ENCODE results near the gene DACT3.

Gene DACT3

GRCh38 chr19:46613525-46613924, 47.5 kb downstream of the DACT3 start:
- Histone ChIP-seq H3K4ac (ENCODE audit: low read depth in 1 of 2, low read length in 2 of 2) (no peak overlapping the region), H3K4me3 (ENCODE audit: insufficient read depth in 1 of 2, low read depth in 1 of 2, low read length in 2 of 2) (no peak overlapping the region), H3K4me1 (ENCODE audit: control insufficient read depth, insufficient read depth, low read depth, low read length) (peaks cover 3% of the 10 kb centered on the region), H3K23ac (ENCODE audit: low read length in 2 of 2) (no peak overlapping the region), H2AK5ac (ENCODE audit: low read length, severe bottlenecking) (no peak overlapping the region), H2BK120ac (ENCODE audit: low read depth, low read length) (no peak overlapping the region), H3K9ac (ENCODE audit: low read length) (peak overlapping the region; percentile 24), H3K36me3 (ENCODE audit: control insufficient read depth in 1 of 2, insufficient read depth in 2 of 2, low read depth in 1 of 2, low read length in 2 of 2) (peaks cover 24 to 27% of the 10 kb centered on the region in 2 experiments), H2BK5ac (ENCODE audit: low read depth, low read length, poor library complexity, severe bottlenecking) (no peak overlapping the region), H3K27me3 (ENCODE audit: control insufficient read depth in 1 of 2, insufficient read depth in 1 of 2, low read length in 2 of 2) (no peaks in the 10 kb centered on the region), H3K9me3 (ENCODE audit: control insufficient read depth, low read length) (no peaks in the 10 kb centered on the region), H4K91ac (ENCODE audit: low read length) (no peak overlapping the region), H3K14ac (ENCODE audit: low read length in 2 of 2) (no peak overlapping the region), H3K18ac (ENCODE audit: low read depth in 1 of 2, low read length in 2 of 2) (no peak overlapping the region), H2BK15ac (ENCODE audit: low read depth, poor library complexity, severe bottlenecking) (peak overlapping the region; percentile 34), H2AFZ (ENCODE audit: low read depth, low read length) (no peak overlapping the region), H3K27ac (ENCODE audit: low read length, poor library complexity, severe bottlenecking) (no peak overlapping the region), H4K8ac (ENCODE audit: low read length) (no peak overlapping the region), H3K79me1 (replicated peaks; ENCODE audit: low read length, poor library complexity, severe bottlenecking) (peaks cover 9% of the 10 kb centered on the region), H3K4me2 (ENCODE audit: low read length, poor library complexity, severe bottlenecking) (no peak overlapping the region), H2BK12ac (ENCODE audit: low read length in 2 of 2) (no peak overlapping the region)
- WGBS, result 95% methylated on average over 22 of the region's 22 CpGs
- DNase-seq, result no peak

- Histone ChIP-seq H3K4ac (ENCODE audit: low read depth in 1 of 2, low read length in 2 of 2) (no peak overlapping the region), H3K9me3 (ENCODE audit: control insufficient read depth, low read length) (no peaks in the 10 kb centered on the region), H2BK120ac (ENCODE audit: low read depth, low read length) (no peak overlapping the region), H3K79me1 (replicated peaks; ENCODE audit: low read length, poor library complexity, severe bottlenecking) (peaks cover 25% of the 10 kb centered on the region), H2AFZ (ENCODE audit: low read depth, low read length) (no peak overlapping the region), H4K91ac (ENCODE audit: low read length) (no peak overlapping the region), H3K23ac (ENCODE audit: low read length in 2 of 2) (no peak overlapping the region), H2BK15ac (ENCODE audit: low read depth, poor library complexity, severe bottlenecking) (no peak overlapping the region), H3K4me3 (ENCODE audit: insufficient read depth in 1 of 2, low read depth in 1 of 2, low read length in 2 of 2) (no peak overlapping the region), H3K14ac (ENCODE audit: low read length in 2 of 2) (no peak overlapping the region), H3K9ac (ENCODE audit: low read length) (no peak overlapping the region), H2BK5ac (ENCODE audit: low read depth, low read length, poor library complexity, severe bottlenecking) (no peak overlapping the region), H3K27me3 (ENCODE audit: control insufficient read depth in 1 of 2, insufficient read depth in 1 of 2, low read length in 2 of 2) (no peaks in the 10 kb centered on the region), H2BK12ac (ENCODE audit: low read length in 2 of 2) (no peak overlapping the region), H3K4me2 (ENCODE audit: low read length, poor library complexity, severe bottlenecking) (no peak overlapping the region), H3K27ac (ENCODE audit: low read length, poor library complexity, severe bottlenecking) (no peak overlapping the region), H2AK5ac (ENCODE audit: low read length, severe bottlenecking) (no peak overlapping the region), H3K36me3 (ENCODE audit: control insufficient read depth in 1 of 2, insufficient read depth in 2 of 2, low read depth in 1 of 2, low read length in 2 of 2) (peaks cover 41 to 45% of the 10 kb centered on the region in 2 experiments), H3K18ac (ENCODE audit: low read depth in 1 of 2, low read length in 2 of 2) (no peak overlapping the region), H4K8ac (ENCODE audit: low read length) (no peak overlapping the region), H3K4me1 (ENCODE audit: control insufficient read depth, insufficient read depth, low read depth, low read length) (peaks cover 3% of the 10 kb centered on the region)
- WGBS, result 91% methylated on average over 6 of the region's 6 CpGs
- DNase-seq, result no peak
Observed at GRCh38 chr19:46611776-46612175, 49.2 kb downstream of the DACT3 start.

- H3K4me3 ChIP-seq (ENCODE audit: insufficient read depth in 1 of 2, low read depth in 1 of 2, low read length in 2 of 2), result no peak overlapping the region
- no peak overlapping the region for H3K14ac ChIP-seq (ENCODE audit: low read length in 2 of 2)
- H3K18ac ChIP-seq (ENCODE audit: low read depth in 1 of 2, low read length in 2 of 2), result no peak overlapping the region
- peaks cover 32% of the 10 kb centered on the region for H3K79me1 ChIP-seq (replicated peaks; ENCODE audit: low read length, poor library complexity, severe bottlenecking)
- no peak for DNase-seq
- no peak overlapping the region for H2BK12ac ChIP-seq (ENCODE audit: low read length in 2 of 2)
- peak overlapping the region in 1 of 2 experiments; percentile 34 for H3K23ac ChIP-seq (ENCODE audit: low read length in 2 of 2)
- no peak overlapping the region for H3K4me2 ChIP-seq (ENCODE audit: low read length, poor library complexity, severe bottlenecking)
- no peaks in the 10 kb centered on the region for H3K4me1 ChIP-seq (ENCODE audit: control insufficient read depth, insufficient read depth, low read depth, low read length)
- whole genome bisulfite sequencing, result 84% methylated on average over 15 of the region's 17 CpGs
- H4K91ac ChIP-seq (ENCODE audit: low read length), result no peak overlapping the region
- no peaks in the 10 kb centered on the region for H3K27me3 ChIP-seq (ENCODE audit: control insufficient read depth in 1 of 2, insufficient read depth in 1 of 2, low read length in 2 of 2)
- H2BK15ac ChIP-seq (ENCODE audit: low read depth, poor library complexity, severe bottlenecking), result no peak overlapping the region
- H2BK120ac ChIP-seq (ENCODE audit: low read depth, low read length), result no peak overlapping the region
- no peak overlapping the region for H2BK5ac ChIP-seq (ENCODE audit: low read depth, low read length, poor library complexity, severe bottlenecking)
- peak overlapping the region; percentile 27 for H4K8ac ChIP-seq (ENCODE audit: low read length)
- no peak overlapping the region for H3K9ac ChIP-seq (ENCODE audit: low read length)
- H3K36me3 ChIP-seq (ENCODE audit: control insufficient read depth in 1 of 2, insufficient read depth in 2 of 2, low read depth in 1 of 2, low read length in 2 of 2), result peaks cover 48 to 50% of the 10 kb centered on the region in 2 experiments
- no peak overlapping the region for H2AK5ac ChIP-seq (ENCODE audit: low read length, severe bottlenecking)
- no peaks in the 10 kb centered on the region for H3K9me3 ChIP-seq (ENCODE audit: control insufficient read depth, low read length)
- H3K27ac ChIP-seq (ENCODE audit: low read length, poor library complexity, severe bottlenecking), result no peak overlapping the region
- no peak overlapping the region for H2AFZ ChIP-seq (ENCODE audit: low read depth, low read length)
- H3K4ac ChIP-seq (ENCODE audit: low read depth in 1 of 2, low read length in 2 of 2), result no peak overlapping the region
Observed at GRCh38 chr19:46610851-46611770, 49.9 kb downstream of the DACT3 start.

- WGBS, result 100% methylated on average over 1 of the region's 5 CpGs
- no peak overlapping the region for H2BK12ac ChIP-seq (ENCODE audit: low read length in 2 of 2)
- DNase-seq, result no peak
- no peak overlapping the region for H3K4me3 ChIP-seq (ENCODE audit: insufficient read depth in 1 of 2, low read depth in 1 of 2, low read length in 2 of 2)
- H2BK15ac ChIP-seq (ENCODE audit: low read depth, poor library complexity, severe bottlenecking), result no peak overlapping the region
- H3K4me1 ChIP-seq (ENCODE audit: control insufficient read depth, insufficient read depth, low read depth, low read length), result no peaks in the 10 kb centered on the region
- H2AK5ac ChIP-seq (ENCODE audit: low read length, severe bottlenecking), result no peak overlapping the region
- no peak overlapping the region for H2BK5ac ChIP-seq (ENCODE audit: low read depth, low read length, poor library complexity, severe bottlenecking)
- no peak overlapping the region for H3K9ac ChIP-seq (ENCODE audit: low read length)
- H3K27ac ChIP-seq (ENCODE audit: low read length, poor library complexity, severe bottlenecking), result no peak overlapping the region
- no peak overlapping the region for H4K91ac ChIP-seq (ENCODE audit: low read length)
- H2AFZ ChIP-seq (ENCODE audit: low read depth, low read length), result no peak overlapping the region
- no peaks in the 10 kb centered on the region for H3K27me3 ChIP-seq (ENCODE audit: control insufficient read depth in 1 of 2, insufficient read depth in 1 of 2, low read length in 2 of 2)
- H3K14ac ChIP-seq (ENCODE audit: low read length in 2 of 2), result no peak overlapping the region
- no peak overlapping the region for H3K4me2 ChIP-seq (ENCODE audit: low read length, poor library complexity, severe bottlenecking)
- H2BK120ac ChIP-seq (ENCODE audit: low read depth, low read length), result no peak overlapping the region
- no peak overlapping the region for H4K8ac ChIP-seq (ENCODE audit: low read length)
- peaks cover 34% of the 10 kb centered on the region for H3K79me1 ChIP-seq (replicated peaks; ENCODE audit: low read length, poor library complexity, severe bottlenecking)
- no peak overlapping the region for H3K4ac ChIP-seq (ENCODE audit: low read depth in 1 of 2, low read length in 2 of 2)
- H3K23ac ChIP-seq (ENCODE audit: low read length in 2 of 2), result no peak overlapping the region
- H3K18ac ChIP-seq (ENCODE audit: low read depth in 1 of 2, low read length in 2 of 2), result no peak overlapping the region
- peaks cover 55 to 57% of the 10 kb centered on the region in 2 experiments for H3K36me3 ChIP-seq (ENCODE audit: control insufficient read depth in 1 of 2, insufficient read depth in 2 of 2, low read depth in 1 of 2, low read length in 2 of 2)
- no peaks in the 10 kb centered on the region for H3K9me3 ChIP-seq (ENCODE audit: control insufficient read depth, low read length)
Observed at GRCh38 chr19:46610413-46610775, 50.6 kb downstream of the DACT3 start.

Measured in mesenchymal stem cell (in vitro differentiated cells and primary cell).